Body of pancreas (tissue), 4 donors: ENCODE results near the gene RBM7.

ENCODE experiments used
- CTCF ChIP-seq, 7 experiments: fragments of 450-650 bp in 4 of 7; fragments of 200-600 bp in 3 of 7; sonication (generic) in 3 of 7; IDR thresholded peaks; one replicate each; pipeline ENCODE4 v1.5.1; 2016 to 2019; ENCODE audit warnings: antibody characterized with exemption in 7 of 7
- POLR2A ChIP-seq, 3 donors: fragments of 450-650 bp; IDR thresholded peaks; one replicate each; pipeline ENCODE4 v1.6.1; 2016; ENCODE audit warnings: antibody characterized with exemption in 3 of 3, mild to moderate bottlenecking in 2 of 3

- no peak for TF ChIP-seq CTCF (IDR thresholded peaks at IDR 0.05)
- TF ChIP-seq POLR2A (IDR thresholded peaks at IDR 0.05): no peak
Observed at GRCh38 chr11:114413958-114414357, 13.5 kb downstream of the RBM7 start.
